GM18505 (cell line): ENCODE measurements around the gene ST8SIA2.
"Not testable (repeated sequence)": the region's sequence is repeated elsewhere in the genome, so short reads cannot be mapped to it uniquely, and the experiment has no call there.

Experiments
- ATAC-seq: cut with Tn5 transposase; IDR thresholded peaks from one replicate; pipeline ENCODE4 v1.9.1; 2021; ENCODE audit not compliant: unreplicated experiment
- POLR2A ChIP-seq: IDR thresholded peaks from 4 replicates; pipeline ENCODE4 v1.6.1; 2011; ENCODE audit warnings: borderline replicate concordance; ENCODE audit not compliant: insufficient read depth, insufficient read length; ENCODE audit errors: extremely low read depth

The ST8SIA2 gene

GRCh38 chr15:92467245-92467644 is 73.6 kb downstream of the ST8SIA2 start:
- no peak for ATAC-seq
- TF ChIP-seq POLR2A: no peak

- no peak for ATAC-seq
- no peak for TF ChIP-seq POLR2A
Measured at GRCh38 chr15:92468991-92469390, 75.3 kb downstream of the ST8SIA2 start.

- TF ChIP-seq POLR2A: no peak
- ATAC-seq: no peak
Measured at GRCh38 chr15:92471288-92471687, 77.6 kb downstream of the ST8SIA2 start.

GRCh38 chr15:92473756-92474155 is 80.1 kb downstream of the ST8SIA2 start:
- no peak for TF ChIP-seq POLR2A

GRCh38 chr15:92479730-92480129 is 86.0 kb downstream of the ST8SIA2 start:
- not testable (repeated sequence) for ATAC-seq

More at GRCh38 chr15:92473756-92474155, 80.1 kb downstream of the ST8SIA2 start:
- ATAC-seq: no peak

GRCh38 chr15:92480361-92480760 is 86.7 kb downstream of the ST8SIA2 start:
- no peak for TF ChIP-seq POLR2A
- no peak for ATAC-seq

- TF ChIP-seq POLR2A: no peak
Measured at GRCh38 chr15:92485441-92485840, 91.8 kb downstream of the ST8SIA2 start.

GRCh38 chr15:92492551-92493115 is 99.0 kb downstream of the ST8SIA2 start:
- no peak for TF ChIP-seq POLR2A
- ATAC-seq: no peak

More at GRCh38 chr15:92485441-92485840, 91.8 kb downstream of the ST8SIA2 start:
- ATAC-seq: no peak

- no peak for TF ChIP-seq POLR2A
- ATAC-seq: no peak
Measured at GRCh38 chr15:92494806-92495336, 101.2 kb downstream of the ST8SIA2 start.

GRCh38 chr15:92495446-92495845 is 101.8 kb downstream of the ST8SIA2 start:
- TF ChIP-seq POLR2A: no peak

GRCh38 chr15:92499731-92500530 is 106.2 kb downstream of the ST8SIA2 start:
- ATAC-seq: no peak
- no peak for TF ChIP-seq POLR2A

More at GRCh38 chr15:92495446-92495845, 101.8 kb downstream of the ST8SIA2 start:
- no peak for ATAC-seq

GRCh38 chr15:92502336-92502735 is 108.7 kb downstream of the ST8SIA2 start:
- no peak for ATAC-seq
- TF ChIP-seq POLR2A: no peak

- no peak for ATAC-seq
- TF ChIP-seq POLR2A: no peak
Measured at GRCh38 chr15:92502930-92503857, 109.5 kb downstream of the ST8SIA2 start.

- ATAC-seq: no peak
- TF ChIP-seq POLR2A: no peak
Measured at GRCh38 chr15:92503889-92504288, 110.2 kb downstream of the ST8SIA2 start.

GRCh38 chr15:92505611-92506010 is 111.9 kb downstream of the ST8SIA2 start:
- no peak for ATAC-seq
- no peak for TF ChIP-seq POLR2A
